Measurements from ENCODE around the gene PPT2. TPM values are rescaled to one million over a fixed set of nuclear protein-coding genes. Genes with fewer than 3 reads are reported as not detected.
"Not testable (repeated sequence)": the region's sequence is repeated elsewhere in the genome, so short reads cannot be mapped to it uniquely, and the experiment has no call there.

Gene PPT2
- total RNA-seq, 1 experiment from 2014 or later = 5.9 TPM

- DNase-seq = no peak
- Histone ChIP-seq H3K27me3 (no peaks in the 10 kb centered on the region), H3K4me3 (no peak overlapping the region)
These were observed 47.0 kb downstream of the PPT2 start for GRCh38 chr6:32200711-32201475.

GRCh38 chr6:32202186-32202585 is 48.2 kb downstream of the PPT2 start:
- H3K27me3 ChIP-seq = 0 out of 2 replicates have a peak, but pooled peaks cover 2% of the 10 kb centered on the region
- H3K4me3 ChIP-seq = no peak overlapping the region
- H3K9me3 ChIP-seq = peaks cover 2% of the 10 kb centered on the region; the same call in 1 of the 2 replicates
- no peaks in the 10 kb centered on the region for H3K36me3 ChIP-seq
- DNase-seq = no peak

More at GRCh38 chr6:32200711-32201475, 47.0 kb downstream of the PPT2 start:
- H3K36me3 ChIP-seq = no peaks in the 10 kb centered on the region
- H3K9me3 ChIP-seq = no peaks in the 10 kb centered on the region

DNA sequence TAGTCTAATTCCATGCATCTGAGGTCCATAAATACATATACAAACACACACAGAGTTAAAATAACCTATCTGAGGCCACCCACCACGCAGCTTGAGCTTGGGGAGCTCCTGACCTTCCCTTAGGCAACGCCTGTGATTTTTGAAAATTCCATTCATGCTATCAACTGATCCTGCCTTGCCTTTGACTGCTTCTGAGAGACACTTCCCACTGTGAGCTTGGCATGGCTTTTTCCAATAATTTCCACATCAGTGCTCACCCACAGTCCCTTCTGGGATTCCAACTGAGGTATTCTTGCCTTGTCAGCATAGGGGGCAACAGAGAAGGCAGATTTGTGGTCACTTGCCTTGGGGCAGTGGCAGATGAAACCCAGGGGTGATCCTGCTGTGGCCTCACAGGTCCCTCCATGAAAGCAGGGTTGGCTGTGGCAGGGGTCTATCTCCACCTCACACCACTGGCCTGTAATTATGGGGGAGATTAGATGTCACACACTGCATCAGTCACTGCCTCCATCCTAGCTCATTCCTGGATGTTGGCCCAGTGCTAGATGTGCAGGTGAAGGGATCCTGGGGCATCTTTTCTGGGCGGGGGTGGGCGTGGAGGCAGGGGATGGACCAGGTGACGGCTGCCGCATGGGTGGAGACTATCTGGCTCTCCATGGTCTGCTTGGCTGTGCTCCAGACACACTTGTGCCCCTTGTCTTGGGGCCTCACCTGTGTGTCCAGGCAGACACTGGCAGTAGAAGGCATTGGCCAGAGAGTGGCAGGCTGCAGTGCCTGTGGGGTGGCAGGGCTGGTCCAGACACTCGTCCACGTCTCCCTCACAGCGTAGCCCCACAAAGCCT is 49.7 kb downstream of the PPT2 start:
- Histone ChIP-seq H3K4me3 (no peak overlapping the region), H3K27me3 (0 out of 2 replicates have a peak, but pooled peaks cover 2% of the 10 kb centered on the region), H3K36me3 (no peaks in the 10 kb centered on the region), H3K9me3 (peaks cover 2% of the 10 kb centered on the region; the same call in 1 of the 2 replicates)
- DNase-seq = no peak

DNA sequence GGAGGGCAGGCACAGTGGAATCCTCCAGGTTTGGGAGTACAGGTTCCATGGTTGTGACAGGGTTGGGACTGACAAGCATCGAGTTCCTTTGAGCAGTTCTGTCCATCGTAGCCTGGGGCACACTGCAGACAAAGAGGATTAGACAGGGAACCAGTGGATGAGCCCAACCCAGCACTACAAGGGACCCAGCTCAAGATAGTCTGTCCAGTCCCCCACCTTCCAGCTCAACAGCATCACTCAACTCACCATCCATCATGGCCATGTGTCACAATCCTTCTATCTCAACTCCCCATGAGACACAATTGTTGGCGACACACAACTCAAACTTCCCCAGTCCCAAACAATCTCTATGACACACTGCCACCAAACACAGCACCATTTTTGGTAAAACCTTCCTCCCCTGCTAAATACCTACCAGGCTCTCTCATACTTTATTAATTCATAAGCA is 50.4 kb downstream of the PPT2 start:
- no peak for DNase-seq
- 0 out of 2 replicates have a peak, but pooled peaks cover 2% of the 10 kb centered on the region for H3K27me3 ChIP-seq
- H3K36me3 ChIP-seq = no peaks in the 10 kb centered on the region
- peaks cover 2% of the 10 kb centered on the region; the same call in 1 of the 2 replicates for H3K9me3 ChIP-seq
- H3K4me3 ChIP-seq = no peak overlapping the region

DNA sequence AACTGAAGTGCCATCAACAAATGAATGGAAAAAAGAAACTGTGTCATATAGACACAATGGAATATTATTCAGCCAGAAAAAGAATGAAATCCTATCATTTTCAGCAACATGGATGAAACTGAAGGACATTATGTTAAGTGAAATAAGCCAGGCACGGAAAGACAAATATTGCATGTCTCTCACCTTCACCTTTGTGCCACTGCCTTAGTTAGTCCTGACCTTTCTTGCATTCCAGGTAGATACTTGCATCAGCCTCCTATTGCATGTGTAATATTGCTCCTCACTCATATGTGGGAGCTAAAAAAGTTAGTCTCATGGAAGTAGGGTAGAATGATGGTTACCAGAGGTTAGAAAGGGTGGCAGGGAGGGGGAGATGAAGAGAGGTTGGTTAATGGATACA is 55.1 kb downstream of the PPT2 start:
- no peak overlapping the region for H3K4me3 ChIP-seq
- no peaks in the 10 kb centered on the region for H3K36me3 ChIP-seq
- peaks cover 2% of the 10 kb centered on the region; the same call in 1 of the 2 replicates for H3K9me3 ChIP-seq
- 0 out of 2 replicates have a peak, but pooled peaks cover 2% of the 10 kb centered on the region for H3K27me3 ChIP-seq
- DNase-seq = no peak

GRCh38 chr6:32210191-32210601 is 56.3 kb downstream of the PPT2 start:
- H3K27me3 ChIP-seq = 0 out of 2 replicates have a peak, but pooled peaks cover 2% of the 10 kb centered on the region
- no peaks in the 10 kb centered on the region for H3K36me3 ChIP-seq
- no peak for DNase-seq
- H3K4me3 ChIP-seq = no peak overlapping the region
- peaks cover 2% of the 10 kb centered on the region; the same call in 1 of the 2 replicates for H3K9me3 ChIP-seq

DNA sequence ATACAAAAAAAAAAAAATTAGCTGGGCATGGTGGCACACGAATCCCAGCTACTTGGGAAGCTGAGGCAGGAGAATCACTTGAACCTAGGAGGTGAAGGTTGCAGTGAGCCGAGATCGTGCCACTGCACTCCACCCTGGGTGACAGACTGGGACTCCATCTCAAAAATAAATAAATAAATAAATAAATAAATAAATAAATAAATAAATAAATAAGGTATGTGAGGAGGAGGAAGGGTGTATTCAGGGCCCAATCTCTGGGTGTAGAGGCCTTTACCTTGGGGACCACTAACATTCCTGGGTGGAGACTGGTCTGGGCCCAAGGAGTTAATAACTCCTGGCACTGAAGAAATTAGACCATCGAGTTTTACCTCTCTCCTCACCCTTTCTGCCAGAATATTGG is 57.5 kb downstream of the PPT2 start:
- H3K36me3 ChIP-seq, H3K9me3 ChIP-seq, H3K27me3 ChIP-seq, H3K4me3 ChIP-seq, DNase-seq: not testable (repeated sequence)

DNA sequence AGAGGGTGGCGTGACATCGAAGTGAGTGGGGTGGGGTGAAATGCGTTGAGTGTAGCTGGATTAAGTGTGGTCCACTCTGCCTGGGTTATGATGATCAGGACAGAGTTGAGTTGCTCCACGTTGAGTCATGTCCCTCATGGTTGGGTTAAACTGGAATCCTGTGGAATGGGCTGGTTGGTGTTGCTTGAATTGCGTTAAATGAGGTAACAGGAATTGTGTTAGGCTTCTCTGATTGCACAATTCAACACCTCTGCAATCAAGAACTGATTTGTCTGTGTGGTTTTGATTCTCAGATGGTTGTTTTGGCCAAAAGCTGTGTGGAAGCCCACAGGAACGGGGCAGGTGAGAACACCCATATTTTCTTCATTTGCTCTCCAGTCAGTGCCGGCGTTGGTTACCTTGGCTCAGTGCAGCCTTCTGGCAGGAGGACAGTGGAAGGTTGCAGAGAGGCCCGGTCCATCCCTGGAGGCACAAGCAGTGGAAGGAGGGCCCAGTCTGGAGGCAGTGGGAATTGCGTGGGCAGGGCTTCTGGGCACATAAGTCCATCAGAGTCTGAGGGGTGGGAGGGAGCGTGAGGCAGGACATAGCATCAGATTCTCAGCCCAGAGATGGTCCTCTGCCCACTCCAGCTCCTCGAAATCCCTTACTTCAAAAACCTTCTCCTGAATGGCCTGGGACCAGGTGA is 58.3 kb downstream of the PPT2 start:
- no peak for DNase-seq
- H3K36me3 ChIP-seq = no peaks in the 10 kb centered on the region
- H3K27me3 ChIP-seq = no peaks in the 10 kb centered on the region
- no peak overlapping the region for H3K4me3 ChIP-seq
- H3K9me3 ChIP-seq = no peaks in the 10 kb centered on the region

Other genes starting within 250 kb of the PPT2 start
- gene C2, start 226.4 kb upstream of the PPT2 start, total RNA-seq (2014; rRNA removed; shearing (Covaris generic); ENCODE audit: low replicate concordance) = 0.13 and 0.20 TPM in 2 replicates
- gene CFB, start 208.0 kb upstream of the PPT2 start, total RNA-seq (2014; rRNA removed; shearing (Covaris generic); ENCODE audit: low replicate concordance) = 2.2 and 6.9 TPM in 2 replicates
- gene NELFE, start 195.2 kb upstream of the PPT2 start, total RNA-seq (2014; rRNA removed; shearing (Covaris generic); ENCODE audit: low replicate concordance) = 111 and 131 TPM in 2 replicates
- gene SKIC2, start 195.0 kb upstream of the PPT2 start, total RNA-seq (2014; rRNA removed; shearing (Covaris generic); ENCODE audit: low replicate concordance) = 22.9 and 25.2 TPM in 2 replicates
- gene DXO, start 182.0 kb upstream of the PPT2 start, total RNA-seq (2014; rRNA removed; shearing (Covaris generic); ENCODE audit: low replicate concordance) = 9.8 and 13.7 TPM in 2 replicates
- gene C4A, start 172.1 kb upstream of the PPT2 start, total RNA-seq (2014; rRNA removed; shearing (Covaris generic); ENCODE audit: low replicate concordance) = 0.26 TPM in 1 of 2 replicates, not detected in the other
- gene C4B, start 139.3 kb upstream of the PPT2 start, total RNA-seq (2014; rRNA removed; shearing (Covaris generic); ENCODE audit: low replicate concordance) = 0.26 and 0.81 TPM in 2 replicates
- not detected in 2 replicates for gene CYP21A2, start 115.7 kb upstream of the PPT2 start, total RNA-seq (2014; rRNA removed; shearing (Covaris generic); ENCODE audit: low replicate concordance)
- 0.44 and 3.6 TPM in 2 replicates for gene TNXB, start 44.8 kb upstream of the PPT2 start, total RNA-seq (2014; rRNA removed; shearing (Covaris generic); ENCODE audit: low replicate concordance)
- gene ATF6B, start 25.9 kb upstream of the PPT2 start, total RNA-seq (2014; rRNA removed; shearing (Covaris generic); ENCODE audit: low replicate concordance) = 2.9 and 7.5 TPM in 2 replicates
- gene FKBPL, start 23.9 kb upstream of the PPT2 start, total RNA-seq (2014; rRNA removed; shearing (Covaris generic); ENCODE audit: low replicate concordance) = 4.0 and 13.0 TPM in 2 replicates
- not detected in 2 replicates for gene PRRT1, start 2.2 kb upstream of the PPT2 start, total RNA-seq (2014; rRNA removed; shearing (Covaris generic); ENCODE audit: low replicate concordance)
- gene EGFL8, start 10.5 kb downstream of the PPT2 start, total RNA-seq (2014; rRNA removed; shearing (Covaris generic); ENCODE audit: low replicate concordance) = 1.0 and 2.8 TPM in 2 replicates
- gene AGPAT1, start 21.9 kb downstream of the PPT2 start, total RNA-seq (2014; rRNA removed; shearing (Covaris generic); ENCODE audit: low replicate concordance) = 22.8 and 24.8 TPM in 2 replicates
- gene RNF5, start 24.3 kb downstream of the PPT2 start, total RNA-seq (2014; rRNA removed; shearing (Covaris generic); ENCODE audit: low replicate concordance) = 28.7 and 38.3 TPM in 2 replicates
- gene AGER, start 30.1 kb downstream of the PPT2 start, total RNA-seq (2014; rRNA removed; shearing (Covaris generic); ENCODE audit: low replicate concordance) = 1.4 TPM in 1 of 2 replicates, not detected in the other
- 10.9 and 13.2 TPM in 2 replicates for gene PBX2, start 36.1 kb downstream of the PPT2 start, total RNA-seq (2014; rRNA removed; shearing (Covaris generic); ENCODE audit: low replicate concordance)
- gene GPSM3, start 38.5 kb downstream of the PPT2 start, total RNA-seq (2014; rRNA removed; shearing (Covaris generic); ENCODE audit: low replicate concordance) = 0.10 and 0.20 TPM in 2 replicates
- 0.25 TPM in 1 of 2 replicates, not detected in the other for gene NOTCH4, start 69.9 kb downstream of the PPT2 start, total RNA-seq (2014; rRNA removed; shearing (Covaris generic); ENCODE audit: low replicate concordance)
- not detected in 2 replicates for gene TSBP1, start 217.8 kb downstream of the PPT2 start, total RNA-seq (2014; rRNA removed; shearing (Covaris generic); ENCODE audit: low replicate concordance)